Vagina (tissue), 2 donors: ENCODE measurements around the gene LAMC3.

Experiments used
- CTCF ChIP-seq, 3 experiments: fragments of 450-650 bp in 2 of 3; fragments of 200-600 bp in 1 of 3; sonication (generic) in 1 of 3; IDR thresholded peaks; one replicate each; pipeline ENCODE4 v1.5.1; 2017 to 2019; ENCODE audit warnings: antibody characterized with exemption in 3 of 3, mild to moderate bottlenecking in 2 of 3, moderate library complexity in 2 of 3
- POLR2A ChIP-seq, 2 donors: fragments of 450-650 bp; IDR thresholded peaks; one replicate each; pipeline ENCODE4 v1.6.1; 2017; ENCODE audit warnings: antibody characterized with exemption in 2 of 2, mild to moderate bottlenecking in 2 of 2, moderate library complexity in 2 of 2
- POLR2AphosphoS5 ChIP-seq, 2 donors: sonication (generic); formaldehyde crosslinking; IDR thresholded peaks; one replicate each; pipeline ENCODE4 v1.9.0; 2017; ENCODE audit warnings: antibody characterized with exemption in 2 of 2, mild to moderate bottlenecking in 2 of 2, low read depth in 1 of 2; ENCODE audit not compliant: insufficient read depth in 1 of 2

- TF ChIP-seq CTCF (IDR thresholded peaks at IDR 0.05), result no peak
- TF ChIP-seq POLR2AphosphoS5 (IDR thresholded peaks at IDR 0.05; ENCODE audit: insufficient read depth in 1 of 2, low read depth in 1 of 2), result no peak
- no peak for TF ChIP-seq POLR2A (IDR thresholded peaks at IDR 0.05)
Measured at GRCh38 chr9:130984521-130984920, 24.5 kb upstream of the LAMC3 start.
